Liver (tissue), 3 donors: ENCODE results near the gene CCT7.
"Not testable (repeated sequence)": the region's sequence is repeated elsewhere in the genome, so short reads cannot be mapped to it uniquely, and the experiment has no call there.

Source experiments
- FOXA1 ChIP-seq: IDR thresholded peaks from 2 replicates; pipeline ENCODE4 v1.6.1; 2016; ENCODE audit warnings: antibody characterized with exemption
- RAD21 ChIP-seq, 2 donors: IDR thresholded peaks; 2 replicates each; pipeline ENCODE4 v1.6.1; 2016; ENCODE audit warnings: antibody characterized with exemption in 2 of 2, mild to moderate bottlenecking in 2 of 2
- ZBTB33 ChIP-seq: IDR thresholded peaks from 2 replicates; pipeline ENCODE4 v1.6.1; 2016; ENCODE audit warnings: antibody characterized with exemption
- TF ChIP-seq, protein P1 (sequence below): fragments of 150-350 bp; IDR thresholded peaks from 2 replicates; pipeline ENCODE4 v1.5.1; 2017; ENCODE audit warnings: improper control_type of control experiment, low read depth, low read length; ENCODE audit not compliant: missing input control
- donor health status: healthy.
- donor health status: healthy.

DNA sequence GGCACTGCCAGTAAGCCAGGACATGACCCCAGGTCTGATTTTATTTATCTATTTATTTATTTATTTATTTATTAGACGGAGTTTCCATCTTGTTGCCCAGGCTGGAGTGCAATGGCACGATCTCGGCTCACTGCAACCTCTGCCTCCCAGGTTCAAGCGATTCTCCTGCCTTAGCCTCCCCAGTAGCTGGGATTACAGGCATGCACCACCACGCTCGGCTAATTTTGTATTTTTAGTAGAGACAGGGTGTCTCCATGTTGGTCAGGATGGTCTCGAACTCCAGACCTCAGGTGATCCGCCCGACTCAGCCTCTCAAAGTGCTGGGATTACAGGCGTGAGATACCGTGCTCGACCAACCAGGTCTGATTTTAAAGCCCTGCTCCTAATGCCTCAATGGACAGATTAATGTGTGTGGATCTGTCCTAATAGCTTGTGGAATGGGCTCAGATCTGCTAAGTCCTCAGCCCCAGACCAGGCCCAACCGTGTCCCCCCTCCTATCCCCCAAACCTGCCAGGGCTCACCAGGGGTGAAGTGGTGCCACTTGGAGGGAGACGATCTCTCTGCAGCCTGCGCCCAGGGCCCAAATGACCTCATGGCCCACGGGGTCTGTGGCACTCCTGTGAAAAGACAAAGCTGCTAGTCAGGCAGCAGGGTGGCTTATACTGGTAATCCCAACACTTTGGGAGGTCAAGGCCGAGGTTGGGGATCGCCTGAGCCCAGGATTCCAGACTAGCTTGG is 28.8 kb downstream of the CCT7 start:
- not testable (repeated sequence) for TF ChIP-seq RAD21 (IDR thresholded peaks at IDR 0.05); ZBTB33; FOXA1
- TF ChIP-seq, protein P1, sequence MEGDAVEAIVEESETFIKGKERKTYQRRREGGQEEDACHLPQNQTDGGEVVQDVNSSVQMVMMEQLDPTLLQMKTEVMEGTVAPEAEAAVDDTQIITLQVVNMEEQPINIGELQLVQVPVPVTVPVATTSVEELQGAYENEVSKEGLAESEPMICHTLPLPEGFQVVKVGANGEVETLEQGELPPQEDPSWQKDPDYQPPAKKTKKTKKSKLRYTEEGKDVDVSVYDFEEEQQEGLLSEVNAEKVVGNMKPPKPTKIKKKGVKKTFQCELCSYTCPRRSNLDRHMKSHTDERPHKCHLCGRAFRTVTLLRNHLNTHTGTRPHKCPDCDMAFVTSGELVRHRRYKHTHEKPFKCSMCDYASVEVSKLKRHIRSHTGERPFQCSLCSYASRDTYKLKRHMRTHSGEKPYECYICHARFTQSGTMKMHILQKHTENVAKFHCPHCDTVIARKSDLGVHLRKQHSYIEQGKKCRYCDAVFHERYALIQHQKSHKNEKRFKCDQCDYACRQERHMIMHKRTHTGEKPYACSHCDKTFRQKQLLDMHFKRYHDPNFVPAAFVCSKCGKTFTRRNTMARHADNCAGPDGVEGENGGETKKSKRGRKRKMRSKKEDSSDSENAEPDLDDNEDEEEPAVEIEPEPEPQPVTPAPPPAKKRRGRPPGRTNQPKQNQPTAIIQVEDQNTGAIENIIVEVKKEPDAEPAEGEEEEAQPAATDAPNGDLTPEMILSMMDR = not testable (repeated sequence)
